H1 (cell line): ENCODE measurements around the gene RDH11. TPM values are rescaled to one million over a fixed set of nuclear protein-coding genes. Genes with fewer than 3 reads are reported as not detected.

ENCODE experiments used
- CTCF ChIA-PET: fragments of 300-600 bp; sonication (Branson Sonifier 250); formaldehyde crosslinking; loops from one replicate; lab custom pipeline; 2021; ENCODE audit not compliant: partially characterized antibody; lab: Charles Lee
- POLR2A ChIA-PET: fragments of 300-600 bp; sonication (Branson Sonifier 250); formaldehyde crosslinking; loops from one replicate; lab custom pipeline; 2021; ENCODE audit warnings: inconsistent platforms; ENCODE audit not compliant: partially characterized antibody; lab: Charles Lee
- DNase-seq, 2 experiments: peaks; one replicate each; pipeline versions ENCODE4 v3.0.0 to v3.0.0-alpha.2; 2010 to 2022; ENCODE audit warnings: low spot score in 2 of 2, low read depth in 1 of 2, mixed read lengths in 1 of 2
- FAIRE-seq: peaks from 2 replicates; lab custom pipeline; 2011; peaks lifted over from hg19 to GRCh38; lab: Jason Lieb, UNC
- H2AFZ ChIP-seq: 2 replicates; pipeline ENCODE4 v1.8.1; 2012; ENCODE audit warnings: low read length, inconsistent platforms
- H2AK5ac ChIP-seq: 2 replicates; pipeline ENCODE4 v1.6.1; 2013; ENCODE audit warnings: low read depth, low read length
- H2BK120ac ChIP-seq: replicated peaks from 2 replicates; pipeline ENCODE3; 2013; ENCODE audit warnings: low read depth, low read length, inconsistent platforms
- H2BK12ac ChIP-seq: 2 replicates; pipeline ENCODE4 v1.6.1; 2013; ENCODE audit warnings: low read depth, low read length
- H2BK15ac ChIP-seq: 2 replicates; pipeline ENCODE4 v1.6.1; 2013; ENCODE audit warnings: low read length
- H2BK20ac ChIP-seq: 2 replicates; pipeline ENCODE4 v1.6.1; 2013; ENCODE audit warnings: low read length
- H2BK5ac ChIP-seq: 2 replicates; pipeline ENCODE4 v1.6.1; 2013; ENCODE audit warnings: low read depth, low read length
- H3K14ac ChIP-seq: 2 replicates; pipeline ENCODE4 v1.6.1; 2013; ENCODE audit warnings: inconsistent platforms; ENCODE audit not compliant: insufficient read length
- H3K18ac ChIP-seq: 2 replicates; pipeline ENCODE4 v1.6.1; 2013; ENCODE audit warnings: low read length; ENCODE audit errors: extremely low read depth
- H3K23ac ChIP-seq: 2 replicates; pipeline ENCODE4 v1.6.1; 2013; ENCODE audit warnings: inconsistent platforms; ENCODE audit not compliant: insufficient read length
- H3K23me2 ChIP-seq: 2 replicates; pipeline ENCODE4 v1.6.1; 2013; ENCODE audit warnings: low read depth, low read length
- H3K27ac ChIP-seq: 2 replicates; pipeline ENCODE4 v1.6.1; 2011; ENCODE audit warnings: low read depth, low read length, inconsistent platforms
- H3K27me3 ChIP-seq, 4 experiments: replicated peaks in 1 of 4; 1 replicate in 1 of 4; 2 replicates in 3 of 4; pipeline versions ENCODE4 v1.6.1 to v1.8.1; 2011 to 2013; ENCODE audit warnings: low read length in 3 of 4, mild to moderate bottlenecking in 3 of 4, inconsistent platforms in 2 of 4, mixed read lengths in 2 of 4, moderate library complexity in 1 of 4; ENCODE audit not compliant: control insufficient read depth in 3 of 4, insufficient read depth in 3 of 4; ENCODE audit errors: extremely low read depth in 1 of 4
- H3K36me3 ChIP-seq, 4 experiments: 2 replicates each; pipeline versions ENCODE4 v1.6.1 to v1.8.1; 2011 to 2013; ENCODE audit warnings: mild to moderate bottlenecking in 4 of 4, low read length in 3 of 4, moderate library complexity in 2 of 4, control low read depth in 1 of 4, inconsistent platforms in 1 of 4; ENCODE audit not compliant: insufficient read depth in 4 of 4, control insufficient read depth in 2 of 4
- H3K4ac ChIP-seq: replicated peaks from 2 replicates; pipeline ENCODE3; 2013; ENCODE audit warnings: low read length, low read depth, mixed read lengths, inconsistent platforms; ENCODE audit not compliant: insufficient read length
- H3K4me1 ChIP-seq, 4 experiments: replicated peaks in 1 of 4; 1 replicate in 1 of 4; 2 replicates in 3 of 4; pipeline versions ENCODE4 v1.6.1 to v1.8.1; 2011 to 2013; ENCODE audit warnings: low read length in 3 of 4, inconsistent platforms in 2 of 4, mixed read lengths in 1 of 4; ENCODE audit not compliant: insufficient read depth in 4 of 4, control insufficient read depth in 3 of 4
- H3K4me2 ChIP-seq, 2 experiments: 2 replicates each; pipeline versions ENCODE4 v1.6.1 to v1.8.1; 2011 to 2013; ENCODE audit warnings: low read depth in 2 of 2, low read length in 2 of 2, control low read depth in 1 of 2, inconsistent platforms in 1 of 2, mild to moderate bottlenecking in 1 of 2; ENCODE audit not compliant: insufficient read depth in 1 of 2
- H3K4me3 ChIP-seq, 4 experiments: fragments of 200-600, 300-600 bp in 1 of 4; sonication (generic), shearing (Covaris generic), sonication (Bioruptor Twin) in 1 of 4; 2 replicates each; pipeline versions ENCODE4 v1.5.1 to v1.8.1; 2011 to 2016; ENCODE audit warnings: low read length in 4 of 4, low read depth in 3 of 4, control low read depth in 2 of 4, inconsistent platforms in 2 of 4, mild to moderate bottlenecking in 2 of 4, mixed read lengths in 1 of 4, moderate library complexity in 1 of 4; ENCODE audit not compliant: insufficient read depth in 2 of 4; ENCODE audit errors: extremely low read depth in 1 of 4
- H3K56ac ChIP-seq: replicated peaks from 2 replicates; pipeline ENCODE3; 2013; ENCODE audit warnings: low read depth, mild to moderate bottlenecking, mixed read lengths, low read length, inconsistent platforms; ENCODE audit not compliant: insufficient read length
- H3K79me1 ChIP-seq: 2 replicates; pipeline ENCODE4 v1.6.1; 2013; ENCODE audit warnings: low read depth, low read length, control low read depth
- H3K79me2 ChIP-seq, 2 experiments: 2 replicates each; pipeline versions ENCODE4 v1.6.1 to v1.8.1; 2012 to 2013; ENCODE audit warnings: low read length in 2 of 2, mild to moderate bottlenecking in 2 of 2, inconsistent platforms in 1 of 2; ENCODE audit not compliant: insufficient read depth in 2 of 2, control insufficient read depth in 1 of 2
- H3K9ac ChIP-seq, 4 experiments: replicated peaks in 1 of 4; 1 replicate in 1 of 4; 2 replicates in 3 of 4; pipeline versions ENCODE4 v1.6.1 to v1.8.1; 2011 to 2013; ENCODE audit warnings: low read depth in 3 of 4, low read length in 3 of 4, control low read depth in 2 of 4, mild to moderate bottlenecking in 2 of 4, moderate library complexity in 2 of 4, inconsistent platforms in 1 of 4; ENCODE audit errors: extremely low read depth in 1 of 4
- H3K9me3 ChIP-seq, 2 experiments: 2 replicates each; pipeline versions ENCODE4 v1.6.1 to v1.8.1; 2012 to 2013; ENCODE audit warnings: mild to moderate bottlenecking in 2 of 2, moderate library complexity in 2 of 2, control low read depth in 1 of 2, inconsistent platforms in 1 of 2, low read depth in 1 of 2, low read length in 1 of 2, mixed read lengths in 1 of 2; ENCODE audit not compliant: insufficient read depth in 2 of 2
- H4K20me1 ChIP-seq, 2 experiments: replicated peaks in 1 of 2; 2 replicates each; pipeline versions ENCODE3 to v1.8.1; 2011 to 2013; ENCODE audit warnings: inconsistent platforms in 2 of 2, low read length in 2 of 2, mild to moderate bottlenecking in 1 of 2; ENCODE audit not compliant: insufficient read depth in 2 of 2, control insufficient read depth in 1 of 2
- H4K5ac ChIP-seq: 2 replicates; pipeline ENCODE4 v1.6.1; 2013; ENCODE audit warnings: low read length, low read depth, mixed read lengths, inconsistent platforms; ENCODE audit not compliant: insufficient read length
- H4K8ac ChIP-seq: 2 replicates; pipeline ENCODE4 v1.8.0; 2013; ENCODE audit warnings: mild to moderate bottlenecking, moderate library complexity, low read length, inconsistent platforms; ENCODE audit not compliant: insufficient read depth; ENCODE audit errors: extremely low read depth
- H4K91ac ChIP-seq: replicated peaks from 2 replicates; pipeline ENCODE3; 2013; ENCODE audit warnings: low read length, mixed read lengths, inconsistent platforms; ENCODE audit not compliant: insufficient read length
- CREB1 ChIP-seq: IDR thresholded peaks from 2 replicates; pipeline ENCODE4 v1.6.1; 2012; ENCODE audit warnings: inconsistent platforms
- CTBP2 ChIP-seq: IDR thresholded peaks from 2 replicates; pipeline ENCODE4 v1.7.0; 2011; ENCODE audit warnings: borderline replicate concordance, mild to moderate bottlenecking, moderate library complexity, mixed read lengths, low read length; ENCODE audit not compliant: insufficient read depth, insufficient read length
- EZH2 ChIP-seq: fragments of 200-600 bp; sonication (generic); IDR thresholded peaks from 2 replicates; pipeline ENCODE4 v1.7.1; 2012; ENCODE audit warnings: low read depth, mild to moderate bottlenecking, moderate library complexity, low read length, inconsistent platforms; ENCODE audit not compliant: severe bottlenecking
- FOSL1 ChIP-seq: IDR thresholded peaks from 2 replicates; pipeline ENCODE4 v1.6.1; 2011; ENCODE audit warnings: mild to moderate bottlenecking, low read depth, low read length, moderate library complexity; ENCODE audit not compliant: insufficient read depth
- GTF2F1 ChIP-seq: IDR thresholded peaks from 2 replicates; pipeline ENCODE4 v1.6.1; 2012; ENCODE audit warnings: low read depth, low read length, improper control_type of control experiment, borderline replicate concordance
- JUN ChIP-seq: IDR thresholded peaks from 2 replicates; pipeline ENCODE4 v1.6.1; 2011; ENCODE audit warnings: low read depth, mild to moderate bottlenecking, improper control_type of control experiment, low read length
- KDM1A ChIP-seq: fragments of 200-600, 300-600 bp; sonication (generic); IDR thresholded peaks from 2 replicates; pipeline ENCODE4 v1.7.1; 2016; ENCODE audit warnings: mild to moderate bottlenecking, low read length, borderline replicate concordance
- POLR2AphosphoS5 ChIP-seq: IDR thresholded peaks from 2 replicates; pipeline ENCODE4 v1.6.1; 2011; ENCODE audit warnings: low read depth, low read length
- RNF2 ChIP-seq: fragments of 200-900, 300-1000 bp; sonication (generic); IDR thresholded peaks from 2 replicates; pipeline ENCODE4 v1.7.1; 2016; ENCODE audit warnings: borderline replicate concordance, low read depth, mild to moderate bottlenecking, antibody characterized with exemption, low read length; ENCODE audit not compliant: poor library complexity, severe bottlenecking; ENCODE audit errors: missing control alignments
- SIRT6 ChIP-seq: IDR thresholded peaks from one replicate; pipeline ENCODE4 v1.7.1; 2012; ENCODE audit warnings: low read length, inconsistent platforms
- YY1 ChIP-seq: IDR thresholded peaks from 2 replicates; pipeline ENCODE4 v1.6.1; 2011; ENCODE audit warnings: low read depth, mild to moderate bottlenecking, low read length
- WGBS, 2 experiments: shearing (Covaris generic) in 1 of 2; methylation state at CpG; one replicate each; pipeline versions ENCODE4 v1.1.6 to v1.1.7; 2013 to 2015; ENCODE audit warnings: low lambda C conversion rate in 2 of 2, mixed read lengths in 2 of 2, inconsistent platforms in 1 of 2, low coverage in 1 of 2, missing lambda C conversion rate in 1 of 2; ENCODE audit not compliant: insufficient replicate concordance in 2 of 2, insufficient coverage in 1 of 2, insufficient read length in 1 of 2; ENCODE audit errors: extremely low coverage in 1 of 2, missing lambda C conversion rate in 1 of 2; 5-methylcytosine and 5-hydroxymethylcytosine counted together
- polyA plus RNA-seq, 7 experiments: library from polyadenylated mRNA; depleted of rRNA in 3 of 7; stranded (reverse) in 5 of 7; unstranded in 2 of 7; fragments of >200 nt in 5 of 7; fragments of 200-250 nt in 2 of 7; gene quantifications; 1 replicate in 5 of 7; 2 replicates in 1 of 7; 4 replicates in 1 of 7; pipeline versions ENCODE4 v1.2.1 to v1.2.3, GENCODE V29; 2011 to 2013; ENCODE audit warnings: missing spikeins in 2 of 7, mixed read lengths in 2 of 7
- total RNA-seq: library from RNA; stranded (reverse); fragmentation: NEBNext Ultra II Directional; extraction: Animal tissue kit (Norgen Biotek cat#: 25700); gene quantifications from 2 replicates; pipeline ENCODE4 v1.2.1, GENCODE V29; 2021
- TF ChIP-seq, protein P1 (sequence below): IDR thresholded peaks from 2 replicates; pipeline ENCODE4 v1.6.1; 2012; ENCODE audit warnings: low read length, inconsistent platforms

Gene RDH11
- total and polyA plus RNA-seq, 2 of the 8 experiments (the other 6 are each of a cell fraction or from before 2014, with no cell fraction given) = 104 to 117 TPM

DNA sequence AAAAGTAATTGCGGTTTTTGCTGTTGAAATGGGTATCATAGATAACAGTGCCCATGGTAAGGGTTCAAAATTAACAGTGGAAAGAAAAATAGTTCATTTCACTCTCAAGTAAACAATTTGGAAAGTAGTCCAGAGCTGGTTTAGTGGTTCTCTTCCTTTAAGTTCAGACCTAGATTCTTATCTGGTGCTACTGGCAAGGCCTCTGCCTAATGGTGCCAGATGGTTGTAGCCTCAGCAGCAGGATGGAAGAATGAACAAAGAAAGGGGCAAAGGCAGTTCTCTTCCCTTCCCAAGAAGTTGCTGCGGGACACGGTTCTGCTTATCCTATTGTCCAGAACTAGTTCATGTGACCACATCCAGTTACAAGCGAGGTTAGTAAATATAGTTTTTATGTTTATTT lies 65.4 kb downstream of the RDH11 start:
- no peak overlapping the region for H3K23ac ChIP-seq
- H3K4me2 ChIP-seq = no peak overlapping the region
- H2AK5ac ChIP-seq = no peak overlapping the region
- no peak overlapping the region for H3K18ac ChIP-seq
- no peak overlapping the region for H3K4me3 ChIP-seq
- WGBS, 2 experiments = 86% methylated on average over 4 of the region's 4 CpGs; no CpG with 5 or more reads in 1 of the 2 experiments
- no peak for DNase-seq
- no peak overlapping the region for H3K14ac ChIP-seq
- no peak overlapping the region for H2BK5ac ChIP-seq
- H4K8ac ChIP-seq = no peak overlapping the region
- no peak overlapping the region for H2BK15ac ChIP-seq
- no peak overlapping the region for H3K56ac ChIP-seq
- TF ChIP-seq FOSL1 = no peak
- no peak for TF ChIP-seq YY1
- TF ChIP-seq CREB1 = no peak
- TF ChIP-seq SIRT6 = no peak
- TF ChIP-seq GTF2F1 = no peak
- TF ChIP-seq RNF2 = no peak
- TF ChIP-seq, protein P1, sequence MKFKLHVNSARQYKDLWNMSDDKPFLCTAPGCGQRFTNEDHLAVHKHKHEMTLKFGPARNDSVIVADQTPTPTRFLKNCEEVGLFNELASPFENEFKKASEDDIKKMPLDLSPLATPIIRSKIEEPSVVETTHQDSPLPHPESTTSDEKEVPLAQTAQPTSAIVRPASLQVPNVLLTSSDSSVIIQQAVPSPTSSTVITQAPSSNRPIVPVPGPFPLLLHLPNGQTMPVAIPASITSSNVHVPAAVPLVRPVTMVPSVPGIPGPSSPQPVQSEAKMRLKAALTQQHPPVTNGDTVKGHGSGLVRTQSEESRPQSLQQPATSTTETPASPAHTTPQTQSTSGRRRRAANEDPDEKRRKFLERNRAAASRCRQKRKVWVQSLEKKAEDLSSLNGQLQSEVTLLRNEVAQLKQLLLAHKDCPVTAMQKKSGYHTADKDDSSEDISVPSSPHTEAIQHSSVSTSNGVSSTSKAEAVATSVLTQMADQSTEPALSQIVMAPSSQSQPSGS = no peak
- TF ChIP-seq KDM1A = no peak
- TF ChIP-seq POLR2AphosphoS5 = no peak
- TF ChIP-seq CTBP2 = no peak
- TF ChIP-seq JUN = no peak
- no peak for TF ChIP-seq EZH2
- H3K27ac ChIP-seq = no peak overlapping the region
- H3K23me2 ChIP-seq = no peaks in the 10 kb centered on the region
- no peak overlapping the region for H2BK120ac ChIP-seq
- no peak overlapping the region for H4K5ac ChIP-seq
- H3K9ac ChIP-seq = no peak overlapping the region
- H3K79me2 ChIP-seq = no peaks in the 10 kb centered on the region
- H3K9me3 ChIP-seq = no peaks in the 10 kb centered on the region
- CTCF ChIA-PET = interaction anchor here (1.0 to 1.5 kb wide), 3 partner anchors 10 to 44 kb away, joined by 3 to 5 read pairs (median 3); no protein-coding TSS in a partner anchor
- H3K27me3 ChIP-seq = no peaks in the 10 kb centered on the region
- no peak for FAIRE-seq
- H4K20me1 ChIP-seq = peaks cover 0 to 3% of the 10 kb centered on the region in 2 experiments
- no peaks in the 10 kb centered on the region; a peak in 1 of 8 replicates for H3K36me3 ChIP-seq
- H3K4ac ChIP-seq = no peak overlapping the region
- H4K91ac ChIP-seq = no peak overlapping the region
- no peak overlapping the region for H2BK12ac ChIP-seq
- no peaks in the 10 kb centered on the region for H3K4me1 ChIP-seq
- no peak overlapping the region for H2AFZ ChIP-seq
- H3K79me1 ChIP-seq = no peaks in the 10 kb centered on the region; the same call in 1 of the 2 replicates
- POLR2A ChIA-PET = interaction anchor here (3.0 kb wide), 1 partner anchor 10 kb away, joined by 11 read pairs; the partner anchor contains the start of gene ARG2
- H2BK20ac ChIP-seq = no peak overlapping the region
